NCI-H510A (cell line): ENCODE results near the gene ABCB8.
"Not testable (repeated sequence)": the region's sequence is repeated elsewhere in the genome, so short reads cannot be mapped to it uniquely, and the experiment has no call there.

Experiments used
- DNase-seq: peaks from one replicate; lab custom pipeline; 2025; lab: John Stamatoyannopoulos, UW

Gene ABCB8

GRCh38 chr7:151035026-151035717 is 6.9 kb downstream of the ABCB8 start:
- no peak for DNase-seq

- no peak for DNase-seq
These were observed 7.7 kb downstream of the ABCB8 start for GRCh38 chr7:151035902-151036301.

DNA sequence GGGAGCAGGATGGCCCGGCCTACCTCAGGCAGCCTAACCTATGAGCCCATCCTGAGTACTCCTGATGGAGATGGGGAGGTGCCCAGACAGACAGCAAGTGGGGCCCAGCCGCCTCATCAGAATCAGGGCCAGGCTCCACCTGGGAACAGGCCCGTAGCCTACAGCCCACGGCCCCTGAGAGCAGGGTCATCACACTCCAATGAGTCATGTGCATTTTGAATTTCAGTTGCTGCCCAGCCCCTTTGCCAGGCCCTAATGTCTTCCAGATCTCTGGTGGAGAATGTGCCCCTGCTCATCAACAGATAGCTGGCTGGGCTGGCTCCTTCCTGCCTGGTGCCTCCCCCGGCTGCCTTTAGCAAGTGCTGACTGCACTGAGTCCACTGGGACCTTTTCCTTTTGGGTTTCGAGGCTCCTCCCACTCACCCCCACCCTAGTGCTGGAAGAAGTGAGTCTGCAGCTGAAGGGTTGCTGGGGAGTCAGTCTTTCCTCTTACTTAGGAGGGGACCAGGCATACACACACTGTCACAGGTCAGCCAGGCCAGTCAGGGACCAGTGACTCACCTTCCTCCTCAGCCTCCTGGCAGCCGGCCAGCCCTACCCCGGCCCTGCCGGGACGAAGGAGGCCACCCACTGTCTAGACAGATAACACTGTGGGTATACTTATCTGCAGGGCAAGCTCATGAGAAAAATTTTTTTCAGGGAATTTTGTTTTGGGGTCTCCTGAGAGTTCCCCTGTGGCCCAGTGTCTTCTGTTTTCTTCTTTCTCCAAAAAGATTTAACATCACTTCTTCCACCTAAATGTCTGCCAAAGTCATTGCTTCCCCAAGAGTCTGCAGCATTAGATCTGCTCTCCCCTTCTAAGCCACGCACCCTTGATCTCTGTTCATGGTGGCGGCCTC is 10.9 kb downstream of the ABCB8 start:
- DNase-seq, result no peak

DNA sequence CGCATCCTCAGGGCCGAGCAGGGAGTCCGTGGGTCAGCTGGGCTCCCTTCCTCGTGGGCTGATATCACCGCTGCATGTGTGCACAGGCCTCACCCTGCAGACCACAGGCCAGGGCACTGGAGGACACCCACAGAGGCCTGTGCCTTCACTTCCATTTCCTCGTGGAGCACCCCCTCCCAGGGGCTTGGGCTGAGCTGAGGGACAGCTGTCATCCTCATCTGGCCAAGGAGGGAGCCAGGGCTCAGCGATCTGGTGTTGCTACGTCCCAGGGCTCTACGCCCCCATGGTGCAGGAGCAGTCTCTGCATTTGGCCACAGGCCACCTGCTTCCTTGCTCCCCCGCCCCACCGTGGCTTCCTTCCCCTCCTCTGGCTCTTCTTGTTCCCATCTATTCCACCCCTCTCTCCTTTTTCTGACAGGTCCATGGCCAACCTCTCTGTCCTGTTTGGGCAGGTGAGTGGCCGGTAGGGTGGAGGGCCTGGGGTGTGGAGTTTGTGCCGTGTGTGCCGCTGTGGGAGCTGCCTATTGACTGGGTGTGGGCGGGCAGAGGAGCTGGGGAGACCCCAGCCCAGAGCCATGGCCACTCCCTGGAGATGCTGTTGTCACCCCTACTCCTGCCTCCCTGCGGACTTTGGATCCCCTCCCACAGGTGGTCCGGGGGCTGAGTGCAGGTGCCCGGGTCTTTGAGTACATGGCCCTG is 11.7 kb downstream of the ABCB8 start:
- no peak for DNase-seq

DNA sequence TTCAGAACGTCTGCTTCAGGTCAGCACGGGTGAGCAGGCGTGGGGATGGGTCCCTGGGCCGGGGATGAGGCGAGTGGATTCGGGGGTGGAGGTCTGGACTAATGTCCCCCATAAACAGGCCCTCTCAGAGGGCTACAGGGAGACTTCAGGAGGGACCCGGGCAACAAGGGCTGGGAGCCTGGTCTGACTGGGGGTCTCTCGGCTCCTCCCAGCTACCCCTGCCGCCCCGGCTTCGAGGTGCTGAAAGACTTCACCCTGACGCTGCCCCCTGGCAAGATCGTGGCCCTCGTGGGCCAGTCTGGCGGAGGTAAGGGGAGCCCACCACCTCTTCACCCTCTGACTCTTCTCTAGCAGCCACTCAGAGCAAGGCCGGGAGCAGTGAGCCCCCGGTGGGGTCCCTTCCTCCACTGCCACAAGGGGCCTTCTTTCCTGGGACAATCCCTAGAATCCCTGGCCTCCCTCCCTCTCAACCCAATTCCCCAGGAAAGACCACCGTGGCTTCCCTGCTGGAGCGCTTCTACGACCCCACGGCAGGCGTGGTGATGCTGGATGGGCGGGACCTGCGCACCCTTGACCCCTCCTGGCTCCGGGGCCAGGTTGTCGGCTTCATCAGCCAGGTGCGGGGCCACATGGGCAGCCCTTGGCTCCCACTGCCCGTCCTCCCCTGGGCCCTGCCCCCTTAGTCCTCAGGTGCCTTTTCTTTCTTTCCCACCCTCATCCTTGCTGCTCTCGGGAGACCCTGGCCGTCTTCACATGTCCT is 12.5 kb downstream of the ABCB8 start:
- DNase-seq, result no peak

DNA sequence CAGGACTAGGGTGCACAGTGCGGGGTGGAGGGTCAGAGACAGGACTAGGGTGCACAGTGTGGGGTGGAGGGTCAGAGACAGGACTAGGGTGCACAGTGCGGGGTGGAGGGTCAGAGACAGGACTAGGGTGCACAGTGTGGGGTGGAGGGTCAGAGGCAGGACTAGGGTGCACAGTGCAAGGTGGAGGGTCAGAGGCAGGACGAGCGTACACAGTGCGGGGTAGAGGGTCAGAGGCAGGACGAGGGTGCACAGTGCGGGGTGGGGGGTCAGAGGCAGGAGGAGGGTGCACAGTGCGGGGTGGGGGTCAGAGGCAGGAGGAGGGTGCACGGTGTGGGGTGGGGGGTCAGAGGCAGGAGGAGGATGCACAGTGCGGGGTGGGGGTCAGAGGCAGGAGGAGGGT is 15.2 kb downstream of the ABCB8 start:
- DNase-seq, result not testable (repeated sequence)

GRCh38 chr7:151043959-151044358 is 15.7 kb downstream of the ABCB8 start:
- no peak for DNase-seq

DNA sequence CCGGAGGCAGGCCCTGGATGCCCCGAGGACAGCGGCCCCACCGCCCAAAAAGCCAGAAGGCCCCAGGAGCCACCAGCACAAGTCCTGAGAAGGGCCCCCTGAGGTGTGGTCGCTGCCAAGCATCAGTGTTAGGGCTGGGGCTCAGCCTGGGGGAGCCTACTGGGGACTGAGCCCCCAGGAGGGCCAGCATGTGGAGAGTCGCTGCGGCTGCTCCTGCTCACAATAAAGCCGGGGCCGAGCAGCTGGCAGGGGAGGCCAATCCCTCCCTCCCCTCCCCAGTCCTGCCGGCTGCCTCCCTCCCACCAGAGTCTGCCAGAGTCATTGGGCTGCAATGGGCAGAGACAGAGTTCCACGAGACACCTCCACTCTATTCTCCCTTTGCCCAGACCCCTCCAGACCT is 17.0 kb downstream of the ABCB8 start:
- DNase-seq, result no peak

DNA sequence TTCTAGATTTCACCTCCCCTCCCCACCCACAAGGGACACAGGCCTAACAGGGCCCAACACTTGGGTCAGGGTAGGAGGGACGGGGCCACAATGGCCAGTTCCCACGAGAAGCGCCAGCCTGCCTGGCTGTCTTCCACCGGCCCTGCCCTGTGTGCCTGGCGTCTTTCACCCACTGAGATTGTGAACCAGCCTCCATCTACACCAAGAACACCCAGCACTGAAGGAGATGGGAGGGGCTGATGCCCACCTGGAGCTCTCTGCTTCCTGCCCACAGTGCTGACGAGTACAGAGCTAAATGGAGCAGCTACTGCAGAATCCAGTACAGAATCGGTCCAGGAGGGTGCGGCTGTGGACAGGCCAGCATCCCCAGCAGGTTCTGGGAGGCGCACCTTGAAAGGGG is 17.7 kb downstream of the ABCB8 start:
- DNase-seq, result no peak

- no peak for DNase-seq
These were observed 18.6 kb downstream of the ABCB8 start for GRCh38 chr7:151046603-151047573.

GRCh38 chr7:151047976-151048815 is 19.9 kb downstream of the ABCB8 start, which contains the start of gene ASIC3:
Gene ASIC3 (plus strand): TSS chr7:151048531. CDS start chr7:151048886, 355 bp downstream.
- no peak for DNase-seq

- DNase-seq, result no peak
These were observed 20.7 kb downstream of the ABCB8 start for GRCh38 chr7:151048911-151049463.

DNA sequence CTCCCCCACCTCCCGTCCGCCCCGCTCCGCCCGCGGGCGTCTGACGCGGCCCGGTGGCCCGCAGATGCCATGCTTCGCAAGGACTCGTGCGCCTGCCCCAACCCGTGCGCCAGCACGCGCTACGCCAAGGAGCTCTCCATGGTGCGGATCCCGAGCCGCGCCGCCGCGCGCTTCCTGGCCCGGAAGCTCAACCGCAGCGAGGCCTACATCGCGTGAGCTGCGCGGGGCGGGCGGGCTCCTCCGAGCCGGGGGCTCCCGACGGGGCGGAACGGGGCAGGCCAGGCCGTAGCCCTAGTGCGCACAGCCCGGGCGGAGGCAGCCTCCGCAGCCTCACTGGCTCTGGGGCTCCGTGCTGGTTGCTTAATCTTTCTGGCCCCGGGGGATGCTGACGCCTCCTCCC is 22.9 kb downstream of the ABCB8 start:
- DNase-seq, result no peak

DNA sequence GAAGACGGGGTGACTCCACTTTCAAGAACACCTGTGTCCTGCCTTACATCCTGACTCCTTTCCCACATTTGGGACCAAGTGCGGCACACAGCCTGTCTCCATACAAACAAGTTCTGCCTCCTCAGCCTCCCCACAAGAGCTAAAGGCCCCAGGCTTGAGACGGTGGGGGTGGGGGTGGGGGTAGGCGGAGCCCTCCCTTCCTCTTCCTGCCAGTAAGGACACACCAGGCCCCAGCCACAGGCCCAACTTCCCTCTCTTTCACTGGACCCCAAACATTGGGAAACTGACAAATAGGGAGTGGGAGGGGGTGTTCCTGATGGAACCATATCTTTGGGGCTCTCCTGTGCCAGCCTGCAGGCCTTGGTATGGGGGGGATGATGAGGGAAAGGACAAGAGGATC is 24.8 kb downstream of the ABCB8 start:
- DNase-seq, result no peak

DNA sequence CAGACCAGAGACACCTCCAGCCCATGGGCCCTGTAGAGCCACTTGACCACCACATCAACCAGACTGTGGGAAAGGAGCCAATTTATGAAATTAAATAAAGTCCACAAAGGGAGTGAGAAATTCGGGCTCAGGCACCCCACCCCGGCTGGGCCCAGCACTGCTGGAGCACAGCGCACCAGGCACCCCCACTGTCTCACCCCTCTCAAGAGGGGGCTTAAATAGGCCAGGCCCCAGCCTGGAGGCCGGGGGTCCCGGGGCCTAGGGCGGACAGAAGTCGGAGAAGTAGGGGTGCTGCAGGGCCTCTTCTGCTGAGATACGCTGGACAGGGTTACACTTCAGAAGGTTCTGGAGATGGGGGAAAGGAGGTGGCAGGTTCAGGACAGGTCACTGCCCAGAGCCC is 25.5 kb downstream of the ABCB8 start:
- DNase-seq, result no peak

DNA sequence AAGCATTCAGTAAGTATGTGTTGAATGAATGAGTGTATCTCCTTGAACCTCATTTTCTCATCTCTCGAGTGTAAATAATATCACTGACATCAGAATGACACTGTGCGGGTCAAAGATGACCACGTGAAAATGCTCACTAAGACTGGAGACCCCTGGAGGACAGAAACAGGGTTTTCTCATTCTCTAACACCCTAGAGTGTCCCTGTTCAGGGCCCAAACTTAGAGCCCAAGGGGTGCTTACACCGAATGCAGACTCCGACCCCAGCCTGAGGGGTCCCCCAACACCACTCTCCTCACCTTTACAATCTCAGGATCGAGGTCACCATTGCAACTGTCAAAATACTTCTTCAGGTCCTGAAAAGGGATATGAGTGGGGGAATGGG is 28.0 kb downstream of the ABCB8 start:
- no peak for DNase-seq

- no peak for DNase-seq
These were observed 28.6 kb downstream of the ABCB8 start for GRCh38 chr7:151056666-151057505.

DNA sequence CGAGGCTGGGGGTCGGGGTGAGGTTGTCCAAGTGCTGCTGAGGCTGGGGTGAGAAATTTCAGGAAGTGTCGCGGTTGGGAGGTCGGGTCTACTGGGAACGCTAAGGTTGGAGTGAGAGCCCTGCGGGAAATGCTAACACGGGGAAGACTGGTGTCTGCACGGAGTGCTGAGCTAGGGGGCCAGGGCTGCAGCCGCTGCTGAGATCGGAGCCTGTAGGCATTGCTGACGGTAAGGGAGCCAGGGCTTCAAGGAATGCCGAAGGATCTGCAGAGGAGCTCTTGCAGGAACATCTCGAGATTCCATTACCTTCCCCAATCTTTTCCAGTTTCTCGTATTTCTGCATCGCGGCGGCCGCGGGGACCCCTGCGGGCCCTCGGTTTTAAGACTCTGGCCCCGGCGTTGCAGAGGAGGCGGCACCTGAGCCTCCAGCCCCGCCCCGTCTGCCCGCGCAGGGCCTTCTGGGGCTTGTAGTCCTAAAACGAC is 29.3 kb downstream of the ABCB8 start, which contains the start of gene CDK5:
Gene CDK5 (minus strand): TSS at position 392 of the 483 bp plus-strand sequence. CDS start 49 bp downstream, at position 343.
- DNase-seq, result no peak
